DMS53 (cell line): Measurements from ENCODE around the gene NKIRAS1.
"Not testable (repeated sequence)": the region's sequence is repeated elsewhere in the genome, so short reads cannot be mapped to it uniquely, and the experiment has no call there.

Source experiments
- DNase-seq: peaks from one replicate; lab custom pipeline; 2025; lab: John Stamatoyannopoulos, UW

NKIRAS1 gene

DNA sequence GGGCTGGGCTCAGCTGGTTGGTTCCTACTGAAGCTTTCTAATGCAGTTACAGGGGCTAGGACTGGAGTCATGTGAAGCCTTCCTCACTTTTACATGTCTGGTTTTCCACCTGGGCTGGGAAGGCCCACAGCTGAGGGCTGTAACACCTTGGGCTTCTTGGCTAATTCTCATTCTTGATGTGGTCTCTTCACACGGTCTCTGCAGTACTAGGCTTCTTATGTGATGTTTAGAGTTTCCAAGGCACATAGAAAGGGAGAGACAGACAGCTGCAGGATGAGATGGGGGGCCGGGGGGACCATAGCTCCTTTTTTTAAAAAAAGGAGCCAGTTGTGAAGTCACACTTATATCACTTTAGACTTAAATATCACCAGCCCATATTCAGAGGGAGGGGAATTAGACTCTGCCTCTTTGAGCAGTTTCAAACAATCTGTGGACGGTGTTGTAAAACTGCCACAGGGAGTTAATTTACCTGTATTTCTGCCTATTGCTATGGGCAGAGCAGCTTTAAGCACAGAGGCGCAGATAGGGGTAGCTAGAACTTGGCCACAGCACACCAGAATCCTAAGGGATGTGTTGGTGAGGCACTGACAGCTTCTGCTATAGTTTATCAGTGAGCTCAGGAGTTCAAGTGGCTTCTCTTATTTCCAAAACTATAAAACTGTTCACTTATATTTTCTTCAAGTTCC, 46.7 kb downstream of the NKIRAS1 start:
- no peak for DNase-seq

GRCh38 chr3:23867838-23868237, 49.0 kb downstream of the NKIRAS1 start:
- DNase-seq: no peak

DNA sequence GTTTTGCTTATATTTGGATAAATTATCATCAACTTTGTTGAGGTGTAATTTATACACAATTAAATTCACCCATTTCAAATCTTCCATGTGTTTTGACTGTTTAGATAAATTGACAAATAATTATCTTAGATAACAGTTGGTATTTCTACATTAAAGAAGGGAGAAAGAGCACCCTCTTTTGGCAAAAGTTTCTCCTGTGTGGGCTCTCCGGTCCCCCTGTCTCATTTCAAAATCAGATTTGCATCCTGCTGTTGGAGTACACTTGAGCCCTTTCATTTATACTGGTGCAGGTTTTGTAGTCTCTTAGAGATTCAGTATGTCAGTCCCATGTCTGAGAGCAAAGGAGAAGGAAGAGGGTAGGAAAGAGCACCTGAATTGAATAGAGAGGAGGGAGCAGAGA, 49.4 kb downstream of the NKIRAS1 start:
- no peak for DNase-seq

DNA sequence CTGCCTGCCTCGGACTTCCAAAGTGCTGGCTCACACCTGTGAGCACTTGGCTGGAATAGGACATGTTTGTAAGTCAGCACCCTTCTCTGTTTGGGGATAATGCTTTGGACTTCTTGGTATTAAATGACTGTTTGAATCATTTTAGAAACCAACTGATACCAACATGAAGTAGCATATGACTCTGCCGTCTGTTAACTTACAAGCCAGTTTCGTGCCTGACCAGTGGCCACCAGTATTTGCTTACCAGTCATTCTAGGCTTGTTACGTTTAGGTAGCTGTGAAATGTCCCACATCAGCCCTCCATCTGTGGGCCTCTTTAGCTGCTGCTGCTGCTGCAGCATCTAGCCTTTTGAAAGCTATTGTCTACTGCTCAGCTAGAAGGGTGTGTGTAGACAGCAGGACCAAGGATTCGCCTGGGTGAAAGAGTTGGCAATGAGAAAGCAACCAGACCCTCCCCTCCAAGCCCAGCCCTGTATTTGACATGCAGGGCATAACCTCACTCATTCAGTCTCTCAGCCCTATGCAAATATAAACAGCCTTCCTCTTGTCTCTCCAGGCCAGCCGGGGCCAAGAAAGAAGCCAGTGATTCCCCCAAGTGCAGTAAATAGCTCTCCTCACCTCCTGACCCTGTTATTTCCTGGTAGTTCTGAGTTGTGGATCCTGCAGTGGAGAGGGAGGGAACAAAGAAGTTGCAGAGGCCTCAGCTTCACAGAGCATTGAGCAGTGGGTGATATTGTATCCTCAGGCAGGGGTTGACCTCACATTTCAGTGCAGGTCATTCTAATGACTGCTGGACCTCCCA, 51.0 kb downstream of the NKIRAS1 start:
- peak; percentile 12 for DNase-seq

- no peak for DNase-seq
Measured at GRCh38 chr3:23864931-23865330, 51.9 kb downstream of the NKIRAS1 start.

GRCh38 chr3:23863060-23863459, 53.7 kb downstream of the NKIRAS1 start:
- no peak for DNase-seq

- no peak for DNase-seq
Measured at GRCh38 chr3:23861689-23862088, 55.1 kb downstream of the NKIRAS1 start.

- DNase-seq: no peak
Measured at GRCh38 chr3:23859839-23860382, 56.9 kb downstream of the NKIRAS1 start.

DNA sequence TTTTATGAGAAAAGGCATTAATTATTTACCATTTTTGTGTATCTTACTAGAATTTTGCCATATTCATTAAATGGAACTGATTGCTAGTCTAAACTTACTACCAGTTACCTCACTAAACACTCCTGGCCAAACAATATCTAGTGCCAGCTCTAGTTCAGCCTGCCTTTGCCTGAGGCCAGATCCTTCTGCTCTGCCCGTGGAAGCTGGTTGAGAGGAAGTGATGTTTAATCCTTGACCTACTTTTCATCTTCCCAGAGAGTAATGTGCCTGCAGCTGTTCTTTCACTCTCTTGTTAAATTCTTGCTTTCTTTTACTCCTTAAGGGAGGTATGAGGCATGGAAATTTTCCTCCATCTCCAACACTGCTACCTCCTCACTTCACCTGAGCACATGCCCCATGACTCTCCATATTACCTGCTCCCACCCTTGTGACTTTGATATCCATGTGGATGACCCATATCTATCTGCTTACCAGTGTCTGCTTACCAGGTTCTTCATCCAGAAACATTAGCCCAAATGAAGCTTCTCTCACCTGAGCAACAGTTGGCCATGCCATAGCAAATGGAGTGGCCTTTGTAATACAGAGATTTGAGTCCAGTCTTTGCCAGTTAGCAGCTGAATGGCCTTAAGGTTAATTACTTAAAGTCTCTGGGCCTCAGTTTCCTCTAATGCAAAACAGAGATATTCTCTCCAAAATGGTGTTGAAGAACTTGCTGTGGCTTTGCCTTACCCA, 57.6 kb downstream of the NKIRAS1 start:
- DNase-seq: peak; percentile 2

GRCh38 chr3:23856286-23856685, 60.5 kb downstream of the NKIRAS1 start:
- no peak for DNase-seq

- not testable (repeated sequence) for DNase-seq
Measured at GRCh38 chr3:23849462-23849861, 67.3 kb downstream of the NKIRAS1 start.

- no peak for DNase-seq
Measured at GRCh38 chr3:23845326-23846216, 71.2 kb downstream of the NKIRAS1 start.

GRCh38 chr3:23843869-23844268, 72.9 kb downstream of the NKIRAS1 start:
- DNase-seq: no peak
